Jurkat, Clone E6-1 (cell line): ENCODE data around the gene STK25.
A peak's percentile ranks its signal among the peaks of the same experiment; 100 is the strongest.
"Not testable (repeated sequence)": the region's sequence is repeated elsewhere in the genome, so short reads cannot be mapped to it uniquely, and the experiment has no call there.

Experiments
- DNase-seq: peaks from one replicate; pipeline ENCODE4 v3.0.0-alpha.2; 2011; ENCODE audit warnings: low read depth, low spot score
- H3K4me3 ChIP-seq: 2 replicates; pipeline ENCODE4 v1.5.1; 2011; ENCODE audit warnings: mild to moderate bottlenecking, low read length, control low read depth, moderate library complexity

STK25 gene

DNA sequence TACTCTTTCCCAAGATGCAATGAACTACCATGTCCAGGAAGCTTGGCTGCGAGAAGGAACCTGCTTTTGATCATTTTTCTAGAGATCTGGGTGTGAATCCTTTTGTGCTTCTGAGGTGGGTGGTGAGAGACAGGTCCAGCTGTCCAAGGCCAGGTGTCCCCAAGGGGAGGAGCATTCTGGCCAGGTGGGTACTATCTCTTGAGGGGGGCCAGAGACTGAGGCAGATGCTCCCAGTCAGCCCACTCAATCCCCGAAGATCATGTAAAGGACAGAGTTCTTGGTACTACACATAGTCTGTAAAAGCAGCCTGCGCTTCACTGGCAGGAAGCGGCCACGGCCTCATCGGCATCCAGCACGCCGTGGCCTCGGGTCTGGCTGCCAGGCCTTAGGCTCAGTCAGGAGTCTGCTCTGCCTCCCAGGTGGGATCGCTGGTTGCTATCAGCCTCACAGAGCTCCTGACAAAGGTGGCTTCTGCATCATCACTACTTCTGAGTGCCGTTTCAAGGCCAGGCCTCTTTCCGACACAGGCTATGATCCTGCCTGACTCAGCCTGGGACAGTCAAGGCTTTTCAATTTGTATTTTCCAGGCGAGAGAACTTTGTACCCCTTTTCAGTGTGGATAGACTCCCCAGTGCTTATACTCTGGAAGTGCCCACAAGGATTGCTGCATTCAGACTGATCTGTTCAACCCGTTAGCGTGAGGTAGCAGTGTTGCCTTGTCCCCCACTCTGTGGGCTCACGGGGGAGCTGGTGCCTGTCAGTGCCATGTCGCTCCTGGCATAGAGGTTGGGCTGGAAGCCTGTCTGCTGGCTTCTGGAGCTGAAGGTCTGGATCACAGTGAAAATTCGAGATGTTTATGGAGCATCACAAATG, 29.1 kb downstream of the STK25 start:
- H3K4me3 ChIP-seq = no peak overlapping the region
- DNase-seq = no peak

GRCh38 chr2:241478166-241478565, 30.2 kb downstream of the STK25 start:
- no peak overlapping the region for H3K4me3 ChIP-seq
- no peak for DNase-seq

DNA sequence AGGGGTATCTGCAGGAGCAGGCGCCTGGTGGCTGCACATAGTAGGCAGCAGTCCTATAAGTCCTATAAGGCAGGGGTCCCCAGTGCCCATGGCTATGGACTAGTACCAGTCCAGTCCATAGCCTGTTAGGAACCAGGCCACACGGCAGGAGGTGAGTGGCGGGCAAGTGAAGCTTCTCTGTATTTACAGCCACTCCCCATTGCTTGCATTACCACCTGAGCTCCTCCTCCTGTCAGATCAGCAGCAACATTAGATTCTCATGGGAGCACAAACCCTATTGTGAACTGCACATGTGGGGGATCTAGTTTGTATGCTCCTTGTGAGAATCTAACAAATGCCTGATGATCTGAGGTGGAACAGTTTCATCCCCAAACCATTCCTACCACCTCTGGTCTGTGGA, 33.1 kb downstream of the STK25 start:
- no peak for DNase-seq

GRCh38 chr2:241473399-241473798, 35.0 kb downstream of the STK25 start:
- DNase-seq = no peak
- no peak overlapping the region for H3K4me3 ChIP-seq

More for the DNA sequence above, 33.1 kb downstream of the STK25 start:
- no peak overlapping the region for H3K4me3 ChIP-seq

- peak; percentile 59 for DNase-seq
Observed at GRCh38 chr2:241469746-241470145, 38.6 kb downstream of the STK25 start.

GRCh38 chr2:241468476-241468781, 40.0 kb downstream of the STK25 start:
- no peak overlapping the region for H3K4me3 ChIP-seq
- no peak for DNase-seq

More at GRCh38 chr2:241469746-241470145, 38.6 kb downstream of the STK25 start:
- H3K4me3 ChIP-seq = no peak overlapping the region

DNA sequence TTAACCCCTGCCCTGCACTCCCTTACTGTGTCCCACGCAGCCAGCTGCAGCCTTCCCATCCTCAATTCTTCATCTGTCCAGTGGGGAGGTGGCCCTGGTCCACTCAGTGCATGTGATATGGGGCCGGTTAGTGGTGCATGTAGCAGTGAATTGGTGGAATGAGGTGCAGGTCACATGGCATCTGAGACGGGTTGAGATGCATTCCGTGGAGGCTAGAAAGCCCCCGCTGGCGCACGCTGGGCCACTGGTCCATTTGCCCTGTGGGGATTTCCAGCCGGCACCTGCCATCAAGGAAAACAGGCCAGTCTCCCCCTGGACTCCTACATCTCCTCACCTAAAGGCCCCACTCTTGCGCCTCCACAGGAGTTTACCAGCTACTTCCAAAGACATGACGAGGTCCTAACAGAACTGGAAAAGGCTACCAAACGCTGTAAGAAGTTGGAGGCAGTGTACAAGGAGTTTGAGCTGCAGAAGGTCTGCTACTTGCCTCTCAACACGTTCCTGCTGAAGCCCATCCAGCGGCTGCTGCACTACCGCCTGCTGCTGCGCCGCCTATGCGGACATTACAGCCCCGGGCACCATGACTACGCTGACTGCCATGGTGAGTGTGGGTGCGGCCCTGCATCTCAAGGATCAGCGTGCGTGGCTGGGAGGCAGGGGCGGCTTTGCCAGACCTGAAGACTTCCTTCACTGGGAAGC, 40.5 kb downstream of the STK25 start:
- no peak overlapping the region for H3K4me3 ChIP-seq
- no peak for DNase-seq

DNA sequence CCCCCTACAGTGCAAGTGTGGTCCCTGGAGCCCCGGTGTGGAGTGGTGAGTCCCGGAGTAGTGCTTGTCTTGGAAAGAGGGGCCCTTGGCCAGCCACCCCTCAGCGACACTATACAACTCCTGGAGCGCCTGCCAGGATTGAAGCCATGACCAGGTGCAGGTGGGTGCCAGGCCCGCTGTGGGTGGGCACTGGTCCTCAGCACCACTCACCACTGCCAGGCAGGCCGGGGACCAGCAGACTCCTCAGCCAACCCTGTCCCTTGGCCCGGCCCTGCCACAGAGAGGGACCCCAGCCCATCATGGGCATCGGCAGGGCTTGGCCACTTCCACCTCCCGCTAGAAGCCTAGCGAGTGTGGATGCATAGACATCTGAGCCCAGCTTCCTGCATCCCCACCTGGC, 42.2 kb downstream of the STK25 start:
- H3K4me3 ChIP-seq = no peak overlapping the region
- DNase-seq = no peak

GRCh38 chr2:241465543-241465942, 42.8 kb downstream of the STK25 start:
- no peak overlapping the region for H3K4me3 ChIP-seq
- DNase-seq = no peak

DNA sequence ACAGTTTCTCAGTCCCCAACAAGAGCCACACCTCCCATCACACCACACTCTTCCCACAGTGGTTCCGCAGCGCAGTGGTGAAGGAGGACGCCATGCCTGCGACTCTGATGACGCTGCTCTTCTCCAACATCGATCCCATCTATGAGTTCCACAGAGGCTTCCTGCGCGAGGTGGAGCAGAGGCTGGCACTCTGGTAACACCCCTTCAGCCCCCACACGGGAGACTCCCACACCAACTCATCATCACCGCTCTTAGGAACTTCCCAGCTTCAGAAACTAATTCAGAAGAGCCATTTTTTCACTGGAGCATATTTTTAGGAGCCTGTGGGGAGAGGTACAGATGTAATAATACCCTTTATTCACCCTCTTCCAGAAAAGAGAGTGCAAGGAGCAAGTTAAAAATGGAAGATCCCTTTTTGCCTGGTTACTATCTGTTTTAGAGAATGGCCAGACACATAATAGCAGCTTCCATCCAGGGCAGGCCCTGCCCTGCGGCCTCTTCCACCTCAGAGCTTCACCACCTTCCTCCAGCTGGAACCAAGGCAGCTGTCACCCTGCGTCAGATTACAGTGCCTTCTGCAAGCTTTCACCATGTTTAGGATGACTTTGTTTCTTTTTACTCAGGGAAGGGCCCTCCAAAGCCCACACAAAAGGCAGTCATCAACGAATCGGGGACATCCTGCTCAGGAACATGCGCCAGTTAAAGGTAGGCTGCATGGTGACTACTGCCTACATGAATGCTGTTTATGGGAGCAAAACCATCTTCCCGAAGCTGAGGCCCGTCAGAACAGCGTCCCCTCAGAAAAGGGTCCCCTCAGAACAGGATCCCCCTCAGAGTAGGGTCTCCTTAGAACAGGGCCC, 44.9 kb downstream of the STK25 start:
- no peak overlapping the region for H3K4me3 ChIP-seq
- DNase-seq = no peak

GRCh38 chr2:241461693-241462677, 46.4 kb downstream of the STK25 start:
- H3K4me3 ChIP-seq = no peak overlapping the region
- DNase-seq = no peak

- DNase-seq = no peak
- no peak overlapping the region for H3K4me3 ChIP-seq
Observed at GRCh38 chr2:241460631-241461030, 47.8 kb downstream of the STK25 start.

DNA sequence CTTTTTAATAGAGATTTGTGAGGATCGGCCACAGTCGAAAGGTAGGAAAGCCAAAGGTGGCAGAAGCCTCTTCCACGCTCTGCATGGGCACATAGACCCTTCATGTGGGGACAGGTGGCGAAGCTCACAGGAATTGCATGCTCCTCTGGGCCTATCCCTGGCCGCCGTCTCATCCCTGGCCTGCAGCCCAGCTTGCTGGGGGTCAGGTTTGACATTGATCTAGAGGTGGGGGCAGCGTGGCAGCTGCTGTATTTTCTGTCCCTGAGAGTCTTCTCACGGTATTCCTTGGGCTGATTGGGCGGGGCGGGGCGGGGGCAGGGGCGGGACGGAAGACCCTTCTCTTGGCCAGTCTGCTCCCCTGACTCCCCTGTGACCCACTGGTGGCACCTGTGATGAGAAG, 48.9 kb downstream of the STK25 start:
- no peak for DNase-seq
- H3K4me3 ChIP-seq = no peak overlapping the region

DNA sequence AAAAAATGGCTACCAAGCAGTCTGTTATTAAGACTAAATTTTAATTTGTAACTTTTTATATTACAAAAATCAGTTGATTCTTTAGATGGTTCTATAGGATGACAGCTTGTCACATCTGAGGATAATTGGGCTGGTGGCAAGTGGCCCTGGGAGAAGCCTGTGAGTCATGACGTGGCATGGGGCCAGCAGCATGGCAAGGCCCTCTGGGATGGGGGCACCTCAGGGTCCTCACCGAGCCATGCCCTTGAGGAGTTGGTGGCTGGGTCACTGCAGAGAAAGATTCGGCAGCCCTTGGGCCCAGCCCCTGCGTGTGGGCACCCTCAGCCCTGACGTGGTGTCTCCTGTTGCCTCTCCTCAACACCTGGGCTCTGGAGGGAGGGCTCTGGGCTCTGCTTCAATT, 49.7 kb downstream of the STK25 start:
- no peak for DNase-seq
- H3K4me3 ChIP-seq = no peak overlapping the region

- H3K4me3 ChIP-seq = no peak overlapping the region
- no peak for DNase-seq
Observed at GRCh38 chr2:241456546-241456945, 51.8 kb downstream of the STK25 start.

- DNase-seq = no peak
- H3K4me3 ChIP-seq = no peak overlapping the region
Observed at GRCh38 chr2:241454837-241455485, 53.4 kb downstream of the STK25 start.

- H3K4me3 ChIP-seq, DNase-seq: not testable (repeated sequence)
Observed at GRCh38 chr2:241453919-241454318, 54.5 kb downstream of the STK25 start.

DNA sequence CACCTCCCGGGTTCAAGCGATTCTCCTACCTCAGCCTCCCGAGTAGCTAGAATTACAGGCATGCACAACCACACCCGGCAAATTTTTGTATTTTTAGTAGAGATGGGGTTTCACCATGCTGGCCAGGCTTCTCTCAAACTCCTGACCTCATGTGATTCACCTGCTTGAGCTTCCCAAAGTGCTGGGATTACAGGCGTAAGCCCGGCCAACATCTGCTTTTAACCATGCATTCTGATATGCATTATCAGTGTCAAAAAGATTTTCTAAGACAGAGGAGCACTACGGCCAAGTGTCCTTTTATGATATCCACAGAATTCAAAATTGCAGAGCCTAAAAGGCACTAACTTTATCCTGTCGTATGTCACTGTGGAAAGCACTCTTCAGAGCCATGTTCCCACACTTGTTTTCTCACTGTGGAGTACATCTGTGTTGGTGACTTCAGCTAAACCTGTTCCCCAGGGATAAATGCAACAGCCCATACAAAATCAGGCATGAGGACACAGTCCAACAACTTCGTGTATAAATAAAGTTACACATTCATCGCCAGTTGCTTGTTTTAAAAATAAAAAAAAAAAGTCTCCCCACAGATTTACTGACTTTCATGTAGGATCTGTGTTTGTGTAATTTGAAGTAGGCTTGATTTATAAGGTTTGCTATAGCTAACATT, 56.4 kb downstream of the STK25 start:
- DNase-seq = no peak
- no peak overlapping the region for H3K4me3 ChIP-seq
